KOPT-K1 (cell line): ENCODE results near the gene PCNX1.

Source experiments
- H3K27ac ChIP-seq: fragments of 200-600 bp; sonication (generic); 2 replicates; pipeline ENCODE4 v1.5.1; 2016; ENCODE audit warnings: antibody characterized with exemption, mild to moderate bottlenecking, low read depth, low read length; ENCODE audit not compliant: poor library complexity, severe bottlenecking
- H3K36me3 ChIP-seq: fragments of 200-600 bp; sonication (generic); 2 replicates; pipeline ENCODE4 v1.5.1; 2017; ENCODE audit warnings: antibody characterized with exemption, mild to moderate bottlenecking, low read length, moderate library complexity; ENCODE audit not compliant: insufficient read depth
- H3K9me3 ChIP-seq: fragments of 200-600 bp; sonication (generic); 2 replicates; pipeline ENCODE4 v1.5.1; 2017; ENCODE audit warnings: antibody characterized with exemption, low read length, mild to moderate bottlenecking; ENCODE audit not compliant: insufficient read depth, poor library complexity, severe bottlenecking

PCNX1 gene

DNA sequence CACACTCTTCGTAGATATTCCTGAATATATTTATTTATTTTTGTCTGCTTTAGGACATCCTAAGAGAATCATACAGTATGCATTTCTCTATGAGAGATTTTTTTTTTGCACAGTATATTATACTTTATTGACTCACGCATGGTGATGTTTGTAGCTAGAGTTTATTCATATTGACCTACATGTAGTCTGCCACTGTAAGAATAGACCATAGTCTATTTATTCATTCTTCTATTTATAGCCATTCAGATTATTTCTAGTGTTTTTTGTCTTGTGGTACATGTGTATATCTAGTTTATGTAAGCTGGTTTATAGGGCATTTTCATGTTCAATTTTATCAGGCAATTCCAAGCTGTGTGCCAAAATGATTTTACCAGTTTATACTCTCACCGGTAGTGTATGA, 45.2 kb downstream of the PCNX1 start:
- Histone ChIP-seq H3K27ac (no peak overlapping the region), H3K36me3 (peaks cover 27% of the 10 kb centered on the region), H3K9me3 (peaks cover 10% of the 10 kb centered on the region)

DNA sequence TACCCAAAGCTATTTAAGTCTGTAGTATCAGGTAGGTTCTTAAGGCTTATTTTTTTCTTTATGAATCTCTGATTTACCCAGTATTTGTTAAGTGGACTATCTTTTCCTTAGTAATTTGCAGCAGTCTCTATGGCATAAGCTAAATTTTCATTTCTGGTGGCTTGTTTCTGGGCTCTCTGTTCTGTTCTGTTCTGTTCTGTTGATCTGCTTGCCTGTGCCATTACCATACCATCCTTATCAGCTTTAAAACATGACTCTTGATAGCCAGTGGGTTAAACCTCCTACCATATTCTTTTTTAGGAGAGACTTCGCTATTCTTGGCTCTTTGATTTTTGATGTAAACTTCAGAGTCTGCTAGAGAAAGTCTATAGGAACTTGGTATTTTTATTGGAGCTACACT, 46.8 kb downstream of the PCNX1 start:
- no peak overlapping the region for H3K27ac ChIP-seq
- H3K36me3 ChIP-seq = peaks cover 16% of the 10 kb centered on the region
- no peaks in the 10 kb centered on the region for H3K9me3 ChIP-seq

DNA sequence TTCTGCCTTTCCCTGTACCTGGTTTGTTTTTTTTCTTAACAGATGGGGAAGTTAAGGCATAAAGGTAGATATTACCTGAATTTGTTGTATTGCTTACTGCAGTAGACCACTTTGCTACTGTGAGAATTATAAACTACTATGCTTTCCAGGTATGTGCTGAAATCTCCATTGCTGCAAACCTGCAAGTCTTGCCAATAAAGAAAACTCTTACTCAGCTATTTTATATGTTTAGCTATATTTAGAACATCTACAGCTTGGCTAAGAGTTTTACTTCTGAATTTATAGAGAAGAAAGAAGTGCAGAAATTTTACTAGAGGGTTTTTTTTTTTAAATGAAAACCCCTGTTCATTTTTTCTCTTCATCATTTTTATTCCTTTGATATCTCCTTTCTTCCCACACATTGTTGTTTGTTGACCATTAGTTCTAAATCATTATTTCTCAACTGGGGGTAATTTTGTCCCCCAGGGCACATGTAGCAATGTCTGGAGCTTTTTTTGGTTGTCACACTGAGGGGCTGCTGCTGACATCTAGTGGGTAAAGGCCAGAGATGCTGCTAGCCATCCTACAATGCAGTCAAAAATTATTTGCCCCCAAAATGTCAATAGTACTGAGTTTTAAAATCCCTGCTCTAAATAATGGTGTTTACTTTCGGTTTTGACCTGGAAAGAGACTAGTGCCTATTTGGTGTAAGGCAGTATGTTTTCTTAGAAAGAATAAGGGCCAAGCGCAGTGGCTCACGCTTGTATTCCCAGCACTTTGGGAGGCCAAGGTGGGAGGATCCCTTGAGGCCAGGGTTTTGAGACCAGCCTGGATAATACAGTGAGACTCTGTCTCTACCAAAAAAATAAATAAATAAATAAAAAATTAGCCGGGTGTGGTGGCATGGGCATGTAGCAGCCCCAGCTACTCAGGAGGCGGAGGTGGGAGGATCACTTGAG, 48.6 kb downstream of the PCNX1 start:
- Histone ChIP-seq H3K27ac (no peak overlapping the region), H3K9me3 (no peaks in the 10 kb centered on the region), H3K36me3 (peaks cover 8% of the 10 kb centered on the region; the same call in 1 of the 2 replicates)

DNA sequence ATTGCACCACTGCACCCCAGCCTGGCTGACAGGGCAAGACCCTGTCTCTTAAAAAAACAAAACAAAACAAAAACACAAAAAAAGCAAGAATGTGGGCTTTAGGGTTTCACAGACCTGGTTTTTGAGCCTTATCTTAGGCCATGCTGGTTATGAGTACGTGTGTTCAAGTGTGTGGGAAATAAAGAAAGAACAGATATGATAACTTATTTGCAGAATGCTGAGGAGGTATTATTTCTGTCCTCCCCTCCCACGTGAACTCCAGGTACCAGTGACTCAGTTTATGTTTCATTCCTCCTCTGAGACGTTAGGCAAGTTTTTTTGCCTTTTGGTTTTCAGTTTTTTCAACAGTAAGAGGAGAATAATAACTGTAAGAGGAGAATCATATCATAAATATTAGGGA, 49.3 kb downstream of the PCNX1 start:
- Histone ChIP-seq H3K36me3 (peaks cover 5% of the 10 kb centered on the region), H3K9me3 (no peaks in the 10 kb centered on the region), H3K27ac (no peak overlapping the region)

DNA sequence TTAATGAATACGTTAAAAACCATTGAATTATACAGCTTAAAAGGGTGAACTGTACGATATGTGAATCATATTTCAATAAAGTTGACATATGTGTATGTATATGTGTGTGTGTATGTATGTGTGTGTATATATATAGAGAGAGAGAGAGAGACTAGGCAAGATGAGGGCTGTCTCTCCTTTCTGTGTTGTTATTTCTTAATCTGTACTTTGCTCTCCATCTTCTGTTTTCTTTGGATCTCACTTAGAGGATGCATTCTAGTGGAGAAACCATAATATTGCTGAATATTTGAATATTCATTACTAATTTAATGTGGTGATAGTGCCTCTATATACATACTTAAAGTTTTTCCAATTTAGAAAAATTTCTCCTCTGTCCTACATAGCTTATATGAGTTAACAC, 50.5 kb downstream of the PCNX1 start:
- Histone ChIP-seq H3K27ac (no peak overlapping the region), H3K36me3 (peaks cover 16% of the 10 kb centered on the region), H3K9me3 (no peaks in the 10 kb centered on the region)

DNA sequence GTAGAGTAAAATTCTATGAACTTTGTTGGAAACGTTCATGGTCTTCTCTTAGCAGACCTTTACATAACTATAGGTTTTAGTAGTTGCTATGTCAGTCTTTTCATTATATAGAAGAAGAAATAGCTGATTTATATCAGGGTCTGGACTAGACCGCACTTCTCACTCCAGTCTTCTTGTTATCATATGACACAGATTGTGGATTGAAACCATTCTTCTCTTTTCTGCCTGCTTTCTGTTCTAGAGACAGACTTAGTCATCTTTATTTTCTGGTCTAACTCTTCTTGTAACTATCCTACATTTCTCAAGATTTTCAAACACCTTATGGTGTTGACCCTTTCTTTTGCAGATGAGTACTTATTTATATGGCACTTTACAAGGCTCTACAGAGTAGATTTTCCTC, 55.7 kb downstream of the PCNX1 start:
- Histone ChIP-seq H3K36me3 (peaks cover 28% of the 10 kb centered on the region), H3K27ac (no peak overlapping the region), H3K9me3 (no peaks in the 10 kb centered on the region)

DNA sequence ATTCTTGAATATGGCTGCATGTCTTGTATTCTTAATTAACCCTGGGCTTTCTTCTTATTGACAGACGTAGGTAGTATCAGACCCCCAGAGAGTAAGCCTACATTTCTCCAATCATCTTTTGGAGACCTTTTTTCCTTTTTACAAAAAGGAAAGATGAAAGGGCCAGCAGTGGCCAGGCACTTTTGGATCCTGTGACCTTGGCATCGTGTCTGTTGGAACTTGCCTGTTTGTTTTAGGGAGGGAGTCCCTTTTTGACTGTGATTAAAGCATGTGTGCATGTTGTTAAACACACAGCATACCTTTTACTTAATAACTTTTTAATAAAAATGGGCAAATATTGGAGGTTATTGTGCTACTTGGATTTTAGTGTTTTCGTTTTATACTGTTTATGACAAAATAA, 57.2 kb downstream of the PCNX1 start:
- Histone ChIP-seq H3K36me3 (peaks cover 35% of the 10 kb centered on the region), H3K9me3 (no peaks in the 10 kb centered on the region), H3K27ac (no peak overlapping the region)

DNA sequence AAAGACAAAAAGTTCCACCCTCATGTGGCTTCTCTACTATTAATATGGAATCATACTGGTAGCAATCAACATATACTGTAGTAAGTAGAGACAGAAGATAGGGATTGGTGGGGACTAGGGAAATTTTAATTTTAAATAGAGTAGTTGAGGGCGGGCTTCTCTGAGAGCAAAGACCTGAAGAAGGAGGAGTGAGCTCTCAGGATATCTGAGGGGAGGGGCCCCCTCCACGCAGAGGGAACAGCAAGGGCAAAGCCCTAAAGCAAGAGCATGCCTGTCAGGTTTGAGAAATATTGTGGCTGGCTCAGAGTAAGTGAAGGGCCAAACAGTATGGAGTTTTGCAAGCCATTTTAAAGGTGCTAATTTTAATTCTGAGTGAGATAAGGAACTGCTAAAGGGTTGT, 64.3 kb downstream of the PCNX1 start:
- no peak overlapping the region for H3K27ac ChIP-seq
- H3K9me3 ChIP-seq = no peaks in the 10 kb centered on the region
- H3K36me3 ChIP-seq = peaks cover 27% of the 10 kb centered on the region

DNA sequence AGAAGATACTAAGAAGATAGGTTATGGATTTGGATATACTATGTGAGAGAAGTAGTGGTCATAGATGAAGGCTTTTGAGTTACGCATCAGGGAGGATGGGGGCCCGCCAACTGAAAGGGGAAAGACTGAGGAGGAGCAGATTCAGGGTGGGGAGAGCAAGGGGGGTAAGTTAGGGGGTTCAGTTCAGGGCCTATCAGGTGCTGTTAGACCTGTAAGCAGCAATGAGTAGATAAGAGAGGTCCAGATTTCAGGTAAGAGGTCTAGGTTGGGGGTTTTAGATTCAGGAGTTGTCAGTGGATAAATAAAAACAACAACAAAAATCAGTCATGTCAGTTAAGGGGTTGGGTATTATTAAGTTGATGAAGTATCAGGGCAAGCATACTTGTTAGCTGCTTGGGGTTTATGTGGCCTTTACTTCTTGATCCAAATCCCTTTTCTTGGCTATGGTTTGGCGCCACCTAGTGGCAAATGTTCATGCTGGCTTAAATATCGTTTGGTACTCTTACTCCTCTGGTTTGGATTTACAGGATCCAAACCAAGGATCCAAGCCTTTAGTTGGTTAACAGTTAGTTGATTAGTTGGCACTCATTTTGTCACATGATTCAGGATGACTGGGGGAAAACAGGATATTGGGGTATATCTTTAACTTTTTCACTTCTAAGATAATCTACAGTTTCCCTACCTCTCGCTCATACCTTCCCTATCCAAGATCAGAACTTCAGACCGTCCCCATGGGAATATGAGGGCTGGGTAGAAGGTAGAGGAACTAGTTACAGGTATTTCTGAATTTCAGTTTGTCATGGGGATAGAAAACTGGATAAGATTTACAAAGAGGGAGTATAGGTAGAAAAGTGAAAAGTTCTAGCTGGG, 65.1 kb downstream of the PCNX1 start:
- Histone ChIP-seq H3K9me3 (no peaks in the 10 kb centered on the region), H3K27ac (no peak overlapping the region), H3K36me3 (peaks cover 35% of the 10 kb centered on the region)

DNA sequence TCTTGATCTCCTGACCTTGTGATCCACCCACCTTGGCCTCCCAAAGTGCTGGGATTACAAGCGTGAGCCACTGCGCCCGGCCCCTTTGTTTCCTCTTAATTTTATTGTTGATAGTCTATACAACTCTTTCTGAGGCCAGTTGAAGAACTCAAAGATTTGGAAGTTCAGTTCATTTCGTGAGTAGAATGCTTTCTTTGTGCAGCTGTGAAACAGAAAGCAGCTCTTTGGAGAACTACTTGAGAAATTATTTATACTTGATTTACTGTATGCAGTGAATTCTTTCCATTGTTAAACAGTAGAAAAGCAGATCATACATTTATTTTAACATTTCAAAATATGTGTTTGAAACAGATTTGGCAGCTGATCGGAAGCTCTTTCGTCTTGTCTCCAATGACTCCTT, 69.3 kb downstream of the PCNX1 start:
- Histone ChIP-seq H3K9me3 (no peaks in the 10 kb centered on the region), H3K36me3 (peaks cover 30% of the 10 kb centered on the region), H3K27ac (no peak overlapping the region)

DNA sequence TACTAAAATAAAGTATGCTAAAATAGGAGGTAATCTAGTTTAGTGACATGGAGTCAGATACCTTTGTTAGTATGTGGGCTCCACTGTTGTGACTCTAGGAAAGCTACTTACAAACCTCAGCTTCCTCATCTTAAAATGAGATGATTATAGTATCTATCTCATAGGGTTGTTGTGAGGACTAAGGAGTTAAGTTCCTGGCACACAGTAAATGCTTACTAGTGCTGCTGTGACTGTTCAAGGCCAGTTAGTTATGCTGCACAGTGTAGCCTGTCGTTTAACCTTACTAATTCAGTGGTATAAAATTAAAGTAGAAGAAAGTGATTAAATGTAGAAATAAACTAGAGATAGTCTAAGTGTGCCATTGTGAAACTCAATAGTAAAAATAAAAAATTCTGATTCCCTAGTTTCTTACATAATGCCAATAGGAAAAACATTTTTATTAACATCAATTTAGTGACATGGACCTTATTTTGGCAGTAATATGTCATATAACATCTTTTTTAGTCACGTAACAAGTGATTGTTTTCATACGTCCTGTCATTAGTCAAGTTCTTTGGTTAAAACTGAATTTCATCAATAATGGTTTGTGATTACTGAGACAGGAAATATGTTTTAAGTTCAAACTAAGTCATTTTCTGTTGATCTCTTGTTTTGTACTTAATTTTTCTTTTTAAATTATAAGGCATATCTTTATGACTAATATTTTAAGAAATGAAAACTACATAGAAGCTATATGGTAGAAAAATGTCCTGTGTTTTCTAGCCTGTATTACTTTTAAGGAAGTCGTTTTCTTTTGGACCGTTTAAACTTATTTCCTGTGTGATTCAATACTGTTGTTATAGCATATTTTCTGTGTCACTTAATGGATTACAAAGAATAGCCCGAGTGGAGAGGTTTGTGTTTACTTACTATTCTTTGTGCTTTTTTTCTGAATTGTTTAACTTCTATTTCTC, 74.0 kb downstream of the PCNX1 start:
- peaks cover 23% of the 10 kb centered on the region for H3K36me3 ChIP-seq
- H3K9me3 ChIP-seq = no peaks in the 10 kb centered on the region
- peak overlapping the region; percentile 69 for H3K27ac ChIP-seq

DNA sequence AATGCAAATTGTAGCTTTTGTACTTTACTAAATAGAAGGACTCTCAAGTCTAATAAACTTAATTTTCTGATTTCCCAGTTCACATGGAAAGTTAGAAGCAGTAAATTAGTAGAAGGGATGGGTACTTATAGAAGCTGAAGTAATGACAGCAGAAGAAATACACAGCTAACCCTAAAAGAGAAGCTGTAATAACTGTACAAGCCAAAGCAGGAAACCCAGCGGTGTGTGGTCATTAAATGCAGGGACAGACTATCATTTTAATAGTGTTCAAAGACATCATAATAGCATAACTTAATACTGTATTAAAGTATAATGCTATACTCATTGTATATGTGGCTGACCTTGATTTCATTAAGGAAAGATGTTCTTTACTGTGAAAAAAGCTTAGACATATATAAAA, 74.9 kb downstream of the PCNX1 start:
- Histone ChIP-seq H3K9me3 (no peaks in the 10 kb centered on the region), H3K27ac (peak overlapping the region; percentile 69), H3K36me3 (peaks cover 16% of the 10 kb centered on the region)

DNA sequence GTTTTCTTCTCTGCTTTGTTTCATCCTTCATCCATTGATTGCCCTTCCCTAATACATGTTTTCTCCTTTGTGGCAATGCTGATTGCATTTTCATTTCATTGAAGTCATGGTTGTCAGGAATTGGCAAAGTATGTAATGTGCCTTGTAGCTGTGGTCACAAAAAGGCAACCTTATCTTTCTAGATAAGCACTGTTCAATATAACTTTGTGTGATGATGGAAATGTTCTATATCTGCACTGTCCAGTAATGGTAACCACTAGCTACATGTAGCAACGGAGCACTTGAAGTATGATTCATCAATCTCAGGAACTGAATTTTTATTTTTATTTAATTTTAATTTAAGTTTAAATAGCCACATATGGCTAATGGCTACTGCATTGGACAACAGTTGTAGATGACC, 79.8 kb downstream of the PCNX1 start:
- Histone ChIP-seq H3K27ac (no peak overlapping the region), H3K9me3 (no peaks in the 10 kb centered on the region), H3K36me3 (no peaks in the 10 kb centered on the region)

DNA sequence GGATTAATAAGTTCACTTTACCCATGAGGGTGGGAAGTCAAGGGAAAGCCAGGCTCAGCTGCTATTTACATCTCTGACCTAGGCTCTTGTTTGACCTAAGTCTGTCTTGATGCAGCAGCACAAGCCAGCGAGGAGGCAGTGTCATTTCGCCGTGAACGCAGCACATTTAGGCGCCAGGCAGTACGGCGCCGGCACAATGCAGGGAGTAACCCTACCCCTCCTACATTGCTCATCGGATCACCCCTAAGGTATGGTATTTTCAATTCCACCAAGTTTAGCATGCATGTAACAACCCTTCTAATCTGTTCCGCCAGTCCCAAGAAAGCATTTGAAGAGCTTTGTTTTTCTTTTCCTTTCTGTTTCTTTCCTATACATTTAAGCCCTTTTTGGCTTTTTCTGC, 81.2 kb downstream of the PCNX1 start:
- H3K36me3 ChIP-seq = no peaks in the 10 kb centered on the region
- peak overlapping the region; percentile 55 for H3K27ac ChIP-seq
- no peaks in the 10 kb centered on the region for H3K9me3 ChIP-seq
